Stimulated activated CD8-positive, alpha-beta memory T cell treated with anti-CD3 and anti-CD28 coated beads, Interleukin-7, amount 100 ng/mL, for 4 hours (primary cell): ENCODE results near the gene CMTM7.
"Not testable (repeated sequence)": the region's sequence is repeated elsewhere in the genome, so short reads cannot be mapped to it uniquely, and the experiment has no call there.

Source experiments
- DNase-seq, 2 donors: peaks; one replicate each; pipeline ENCODE4 v3.0.0-alpha.2; 2020; ENCODE audit warnings: low read depth in 2 of 2

Gene CMTM7

GRCh38 chr3:32381922-32382321 lies 9.7 kb upstream of the CMTM7 start:
- no peak for DNase-seq

GRCh38 chr3:32383136-32383711 lies 8.4 kb upstream of the CMTM7 start:
- DNase-seq = no peak

GRCh38 chr3:32384938-32385337 lies 6.7 kb upstream of the CMTM7 start:
- no peak for DNase-seq

- DNase-seq = no peak
Measured at GRCh38 chr3:32387512-32387911, 4.1 kb upstream of the CMTM7 start.

- DNase-seq = not testable (repeated sequence)
Measured at GRCh38 chr3:32389577-32389976, 2.1 kb upstream of the CMTM7 start.

- DNase-seq = no peak
Measured at GRCh38 chr3:32392536-32393302, 1.1 kb downstream of the CMTM7 start.

- DNase-seq = no peak
Measured at GRCh38 chr3:32395496-32395895, 3.8 kb downstream of the CMTM7 start.

- no peak for DNase-seq
Measured at GRCh38 chr3:32397941-32398340, 6.3 kb downstream of the CMTM7 start.

GRCh38 chr3:32398531-32398930 lies 6.9 kb downstream of the CMTM7 start:
- DNase-seq = no peak

GRCh38 chr3:32399030-32399620 lies 7.5 kb downstream of the CMTM7 start:
- DNase-seq = no peak

GRCh38 chr3:32401126-32401525 lies 9.5 kb downstream of the CMTM7 start:
- DNase-seq = no peak

GRCh38 chr3:32401556-32402081 lies 10.0 kb downstream of the CMTM7 start:
- DNase-seq = peak in 1 of 2 donors; percentile 44

- DNase-seq = no peak
Measured at GRCh38 chr3:32403663-32404062, 12.0 kb downstream of the CMTM7 start.

- DNase-seq = no peak
Measured at GRCh38 chr3:32404714-32405113, 13.1 kb downstream of the CMTM7 start.

GRCh38 chr3:32405155-32405554 lies 13.5 kb downstream of the CMTM7 start:
- no peak for DNase-seq

GRCh38 chr3:32405711-32406323 lies 14.2 kb downstream of the CMTM7 start:
- no peak for DNase-seq

GRCh38 chr3:32406486-32407408 lies 15.1 kb downstream of the CMTM7 start:
- no peak for DNase-seq

- no peak for DNase-seq
Measured at GRCh38 chr3:32410367-32411246, 19.0 kb downstream of the CMTM7 start.

GRCh38 chr3:32411442-32411841 lies 19.8 kb downstream of the CMTM7 start:
- no peak for DNase-seq

- DNase-seq = no peak
Measured at GRCh38 chr3:32412887-32413286, 21.2 kb downstream of the CMTM7 start.
